Testis (tissue), 3 donors: ENCODE data around the gene KLHL7. TPM values are rescaled to one million over a fixed set of nuclear protein-coding genes. Genes with fewer than 3 reads are reported as not detected.

Experiments
- DNase-seq: peaks from one replicate; pipeline ENCODE4 v3.0.0-alpha.2; 2019
- H3K27ac ChIP-seq, 2 donors: fragments of 200-600 bp; sonication (generic); one replicate each; pipeline ENCODE4 v1.5.1; 2019
- H3K27me3 ChIP-seq: fragments of 200-600 bp; sonication (generic); one replicate; pipeline ENCODE4 v1.5.1; 2019
- H3K36me3 ChIP-seq: fragments of 200-600 bp; sonication (generic); one replicate; pipeline ENCODE4 v1.5.1; 2017; ENCODE audit warnings: low read depth; ENCODE audit errors: missing control alignments
- H3K4me1 ChIP-seq: fragments of 200-600 bp; sonication (generic); one replicate; pipeline ENCODE4 v1.5.1; 2019
- H3K4me3 ChIP-seq, 2 donors: fragments of 200-600 bp; sonication (generic); one replicate each; pipeline ENCODE4 v1.5.1; 2017 to 2019
- H3K9me3 ChIP-seq: fragments of 200-600 bp; sonication (generic); one replicate; pipeline ENCODE4 v1.5.1; 2017
- CTCF ChIP-seq, 3 experiments: fragments of 450-650 bp in 2 of 3; fragments of 200-600 bp in 1 of 3; sonication (generic) in 1 of 3; IDR thresholded peaks; one replicate each; pipeline ENCODE4 v1.5.1; 2016 to 2019; ENCODE audit warnings: antibody characterized with exemption in 3 of 3, mild to moderate bottlenecking in 2 of 3, moderate library complexity in 1 of 3
- POLR2A ChIP-seq: fragments of 450-650 bp; IDR thresholded peaks from one replicate; pipeline ENCODE4 v1.6.1; 2017; ENCODE audit warnings: antibody characterized with exemption, mild to moderate bottlenecking, moderate library complexity
- WGBS, 2 donors: methylation state at CpG; one replicate each; pipeline ENCODE4 v1.1.5; 2018; 5-methylcytosine and 5-hydroxymethylcytosine counted together
- intact Hi-C: fragments of 100-400 bp; cut with DNase I; formaldehyde crosslinking; loops from one replicate; pipeline ENCODE4 v1.15.1; 2023; ENCODE audit warnings: low total_unique reads
- polyA plus RNA-seq: library from polyadenylated mRNA; stranded (reverse); fragments of 350-450 nt; fragmentation: Illumina TruSeq; extraction: RNeasy Lipid Tissue Mini Kit (QIAGEN cat#74804); gene quantifications from one replicate; pipeline ENCODE4 v1.2.3, GENCODE V29; 2014; ENCODE audit warnings: low read depth, low replicate concordance; ENCODE audit not compliant: insufficient read depth
- total RNA-seq, 2 donors: library from RNA; depleted of rRNA; stranded (reverse); fragments of >200 nt; gene quantifications; one replicate each; pipeline ENCODE4 v1.2.3, GENCODE V29; 2016

Gene KLHL7
- total and polyA plus RNA-seq, 3 donors from 2014 or later = 85.3 to 135 (median 113) TPM

DNA sequence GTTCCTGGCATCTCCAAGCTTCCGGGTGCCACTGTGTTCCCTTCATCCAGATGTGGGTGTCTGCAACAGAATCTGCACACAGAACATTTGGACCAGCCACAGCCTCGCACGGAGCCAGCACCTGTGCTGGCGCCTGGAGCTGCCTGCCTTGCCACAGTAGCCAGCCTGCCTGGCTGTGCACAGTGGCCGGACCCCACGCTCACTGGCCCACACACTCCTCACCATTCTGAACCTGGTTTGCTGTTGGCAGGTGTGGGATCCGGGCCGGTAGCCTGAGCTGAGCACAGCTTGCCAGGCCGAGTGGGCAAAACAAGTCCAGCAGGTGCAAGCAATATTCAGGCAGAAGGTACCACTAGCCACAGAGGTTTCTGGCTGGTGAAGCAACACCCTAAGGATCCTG is 7.6 kb upstream of the KLHL7 start:
- H3K27ac ChIP-seq = no peak overlapping the region
- H3K4me1 ChIP-seq = no peaks in the 10 kb centered on the region
- no peak overlapping the region for H3K4me3 ChIP-seq
- no peak for TF ChIP-seq POLR2A
- TF ChIP-seq CTCF (IDR thresholded peaks at IDR 0.05) = no peak
- H3K9me3 ChIP-seq = no peaks in the 10 kb centered on the region
- intact Hi-C loops = no loop called here
- WGBS, 2 donors = 92 to 98% methylated on average over 7 to 8 of the region's 9 CpGs
- no peak for DNase-seq
- H3K36me3 ChIP-seq = no peaks in the 10 kb centered on the region
- H3K27me3 ChIP-seq = no peaks in the 10 kb centered on the region

- DNase-seq = no peak
- H3K4me3 ChIP-seq = no peak overlapping the region
- no peaks in the 10 kb centered on the region for H3K27me3 ChIP-seq
- no peaks in the 10 kb centered on the region for H3K4me1 ChIP-seq
- no peaks in the 10 kb centered on the region for H3K9me3 ChIP-seq
- H3K27ac ChIP-seq = no peak overlapping the region
- WGBS, 2 donors = 72 to 85% methylated on average over 2 of the region's 2 CpGs
- intact Hi-C loops = no loop called here
- no peaks in the 10 kb centered on the region for H3K36me3 ChIP-seq
- TF ChIP-seq POLR2A (no peak), CTCF (IDR thresholded peaks at IDR 0.05) (no peak)
These were observed 7.1 kb upstream of the KLHL7 start for GRCh38 chr7:23098460-23098859.

- peak; percentile 51 for DNase-seq
- TF ChIP-seq POLR2A (no peak), CTCF (IDR thresholded peaks at IDR 0.05) (peak in 1 of 3 experiments; percentile 13)
- Histone ChIP-seq H3K27ac (no peak overlapping the region), H3K9me3 (no peaks in the 10 kb centered on the region), H3K27me3 (no peaks in the 10 kb centered on the region), H3K36me3 (no peaks in the 10 kb centered on the region), H3K4me1 (no peaks in the 10 kb centered on the region), H3K4me3 (no peak overlapping the region)
- 53 to 56% methylated on average over 2 of the region's 2 CpGs for WGBS, 2 donors
- intact Hi-C loops = loop anchor here (10.0 kb wide), 1 partner anchor 84 kb away; the partner anchor contains the start of gene NUP42
These were observed 4.9 kb upstream of the KLHL7 start for GRCh38 chr7:23100697-23101096.

DNA sequence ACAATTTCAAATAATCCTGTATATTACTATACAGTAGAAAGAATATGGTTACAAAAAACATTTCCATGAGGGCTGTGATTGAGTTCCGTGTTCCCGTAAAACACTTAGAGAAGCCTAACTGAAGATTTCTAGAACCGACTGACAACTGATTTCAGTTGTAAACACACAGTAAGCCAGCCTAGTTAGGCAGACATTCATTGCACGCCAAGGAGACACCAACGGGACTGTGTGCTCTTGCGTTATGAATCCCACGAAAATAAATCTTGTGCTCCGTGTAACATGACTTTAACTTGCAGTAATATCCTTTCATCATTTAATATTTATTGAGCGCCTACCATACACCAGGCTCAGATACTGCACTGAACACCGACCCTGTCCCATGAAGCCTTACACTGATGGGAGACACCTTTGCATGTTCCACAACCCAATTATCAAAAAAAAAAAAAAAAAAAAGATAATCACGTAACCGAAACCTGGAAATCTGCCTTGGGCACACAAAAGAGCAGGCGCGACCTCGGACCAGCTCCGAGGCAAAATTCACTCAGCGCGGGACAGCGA is 420 bp upstream of the KLHL7 start:
- H3K36me3 ChIP-seq = no peaks in the 10 kb centered on the region
- H3K27me3 ChIP-seq = no peaks in the 10 kb centered on the region
- no peaks in the 10 kb centered on the region for H3K9me3 ChIP-seq
- no peak for DNase-seq
- intact Hi-C loops = loop anchor here (10.0 kb wide), 1 partner anchor 80 kb away; the partner anchor contains the start of gene NUP42
- H3K4me3 ChIP-seq = peak overlapping the region; percentile 89 to 98
- TF ChIP-seq POLR2A = no peak
- no peak for TF ChIP-seq CTCF (IDR thresholded peaks at IDR 0.05)
- H3K4me1 ChIP-seq = peaks cover 6% of the 10 kb centered on the region
- WGBS, 2 donors = 1% methylated on average over 19 of the region's 19 CpGs
- peak overlapping the region; percentile 92 to 95 for H3K27ac ChIP-seq
